Measurements from ENCODE around the gene ZBTB49.
"Not testable (repeated sequence)": the region's sequence is repeated elsewhere in the genome, so short reads cannot be mapped to it uniquely, and the experiment has no call there.

Gene ZBTB49

GRCh38 chr4:4289941-4290850 is at the start of gene ZBTB49, which contains the start of gene LYAR:
Gene ZBTB49, plus strand, starts transcription at chr4:4290251. Its CDS starts 9,695 bp downstream, at chr4:4299946.
Gene LYAR, minus strand, starts transcription at chr4:4290154. Its CDS starts 6,412 bp downstream, at chr4:4283742.
- DNase-seq, result peak; percentile 89 to 99 (median 94)
- intact Hi-C loops (cut with DNase I), result loop anchor here (1.0 kb wide), 1 partner anchor 41 kb away; no protein-coding TSS in a partner anchor

- intact Hi-C loops (cut with DNase I), result loop anchor here (5.0 kb wide), 1 partner anchor 297 kb away; the partner anchor contains the start of gene STX18
- no peak for DNase-seq
Observed at GRCh38 chr4:4245172-4245571, 44.9 kb upstream of the ZBTB49 start.

- intact Hi-C loops (cut with DNase I), result loop anchor here (5.0 kb wide), 1 partner anchor 295 kb away; the partner anchor contains the start of gene STX18
- no peak for DNase-seq
Observed at GRCh38 chr4:4247696-4248028, 42.4 kb upstream of the ZBTB49 start.

- peak; percentile 93 to 99 (median 95) for DNase-seq
- intact Hi-C loops (cut with DNase I), result loop anchor here (5.0 kb wide), 1 partner anchor 294 kb away; the partner anchor contains the start of gene STX18
Observed at GRCh38 chr4:4248029-4248884, 41.8 kb upstream of the ZBTB49 start, which contains the start of gene TMEM128. Gene TMEM128, minus strand, starts transcription at chr4:4248223. Its CDS starts 21 bp downstream, at chr4:4248202.

- no peak for DNase-seq
- intact Hi-C loops (cut with DNase I), result loop anchor here (1.0 to 5.0 kb wide), 2 partner anchors 41 to 293 kb away; partner anchors contain the start of genes LYAR, STX18 and ZBTB49
Observed at GRCh38 chr4:4248885-4249203, 41.2 kb upstream of the ZBTB49 start.

GRCh38 chr4:4249342-4249741 is 40.7 kb upstream of the ZBTB49 start:
- intact Hi-C loops (cut with DNase I), result loop anchor here (1.0 to 5.0 kb wide), 2 partner anchors 41 to 293 kb away; partner anchors contain the start of genes LYAR, STX18 and ZBTB49
- not testable (repeated sequence) for DNase-seq

- DNase-seq, result no peak
- intact Hi-C loops (cut with DNase I), result loop anchor here (1.0 to 5.0 kb wide), 2 partner anchors 40 to 292 kb away; partner anchors contain the start of genes LYAR, STX18 and ZBTB49
Observed at GRCh38 chr4:4249866-4250265, 40.2 kb upstream of the ZBTB49 start.

- intact Hi-C loops (cut with DNase I), result no loop called here
- peak in 4 of 10 donors; percentile 14 to 31 (median 18) for DNase-seq
Observed at GRCh38 chr4:4254199-4254598, 35.9 kb upstream of the ZBTB49 start.

- peak; percentile 60 to 97 (median 80) for DNase-seq
- intact Hi-C loops (cut with DNase I), result no loop called here
Observed at GRCh38 chr4:4254666-4255065, 35.4 kb upstream of the ZBTB49 start.

GRCh38 chr4:4256799-4257198 is 33.3 kb upstream of the ZBTB49 start:
- DNase-seq, result no peak
- intact Hi-C loops (cut with DNase I), result no loop called here

- DNase-seq; intact Hi-C loops (cut with DNase I): not testable (repeated sequence)
Observed at GRCh38 chr4:4257705-4258104, 32.3 kb upstream of the ZBTB49 start.

GRCh38 chr4:4259484-4260100 is 30.5 kb upstream of the ZBTB49 start:
- intact Hi-C loops (cut with DNase I), result no loop called here
- DNase-seq, result no peak

- intact Hi-C loops (cut with DNase I), result no loop called here
- no peak for DNase-seq
Observed at GRCh38 chr4:4260185-4260751, 29.8 kb upstream of the ZBTB49 start.

- intact Hi-C loops (cut with DNase I), result no loop called here
- no peak for DNase-seq
Observed at GRCh38 chr4:4267981-4268380, 22.1 kb upstream of the ZBTB49 start.

- no peak for DNase-seq
- intact Hi-C loops (cut with DNase I), result no loop called here
Observed at GRCh38 chr4:4268776-4269175, 21.3 kb upstream of the ZBTB49 start.

GRCh38 chr4:4269331-4269731 is 20.7 kb upstream of the ZBTB49 start:
- no peak for DNase-seq
- intact Hi-C loops (cut with DNase I), result no loop called here

GRCh38 chr4:4269856-4270255 is 20.2 kb upstream of the ZBTB49 start:
- intact Hi-C loops (cut with DNase I), result no loop called here

GRCh38 chr4:4270529-4270928 is 19.5 kb upstream of the ZBTB49 start:
- intact Hi-C loops (cut with DNase I), result no loop called here
- DNase-seq, result no peak

More at GRCh38 chr4:4269856-4270255, 20.2 kb upstream of the ZBTB49 start:
- DNase-seq, result no peak

- intact Hi-C loops (cut with DNase I), result no loop called here
Observed at GRCh38 chr4:4271912-4272311, 18.1 kb upstream of the ZBTB49 start.

GRCh38 chr4:4274226-4274625 is 15.8 kb upstream of the ZBTB49 start:
- intact Hi-C loops (cut with DNase I), result no loop called here
- no peak for DNase-seq

More at GRCh38 chr4:4271912-4272311, 18.1 kb upstream of the ZBTB49 start:
- no peak for DNase-seq
